ENCODE results near the gene TLL2. TPM values are rescaled to one million over a fixed set of nuclear protein-coding genes. Genes with fewer than 3 reads are reported as not detected.

The TLL2 gene
- total RNA-seq, 1 experiment from 2014 or later, result 0.11 TPM

DNA sequence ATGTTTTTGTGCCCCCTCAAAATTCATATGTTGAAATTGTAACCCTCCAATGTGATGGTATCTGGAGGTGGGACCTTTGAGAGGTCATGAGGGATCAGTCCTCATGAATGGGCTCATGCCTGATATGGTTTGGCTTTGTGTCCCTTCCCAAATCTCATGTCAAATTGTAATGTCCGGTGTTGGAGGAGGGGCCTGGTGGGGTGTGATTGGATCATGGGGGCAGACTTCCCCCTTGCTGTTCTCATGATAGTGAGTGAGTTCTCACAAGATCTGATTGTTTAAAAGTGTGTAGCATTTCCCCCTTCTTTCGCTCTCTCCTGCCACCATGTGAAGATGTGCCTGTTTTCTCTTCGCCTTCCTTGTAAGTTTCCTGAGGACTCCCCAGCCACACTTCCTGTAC lies 53.4 kb downstream of the TLL2 start:
- BruUV-seq (replicated peaks), result no TSS peak
- H3K27ac ChIP-seq (ENCODE audit: low read depth, low read length, poor library complexity, severe bottlenecking), result no peak overlapping the region
- intact Hi-C loops (cut with micrococcal nuclease; ENCODE audit: unreplicated experiment), result no loop called here
- H3K4me3 ChIP-seq (ENCODE audit: low read depth, low read length, poor library complexity, severe bottlenecking), result no peak overlapping the region
- H3K27me3 ChIP-seq (replicated peaks; ENCODE audit: insufficient read depth, low read depth, low read length, poor library complexity), result no peaks in the 10 kb centered on the region
- TF ChIP-seq EZH2 (IDR thresholded peaks at IDR 0.05; ENCODE audit: borderline replicate concordance, low read depth, low read length, poor library complexity, severe bottlenecking), result no peak
- TF ChIP-seq, protein P1, sequence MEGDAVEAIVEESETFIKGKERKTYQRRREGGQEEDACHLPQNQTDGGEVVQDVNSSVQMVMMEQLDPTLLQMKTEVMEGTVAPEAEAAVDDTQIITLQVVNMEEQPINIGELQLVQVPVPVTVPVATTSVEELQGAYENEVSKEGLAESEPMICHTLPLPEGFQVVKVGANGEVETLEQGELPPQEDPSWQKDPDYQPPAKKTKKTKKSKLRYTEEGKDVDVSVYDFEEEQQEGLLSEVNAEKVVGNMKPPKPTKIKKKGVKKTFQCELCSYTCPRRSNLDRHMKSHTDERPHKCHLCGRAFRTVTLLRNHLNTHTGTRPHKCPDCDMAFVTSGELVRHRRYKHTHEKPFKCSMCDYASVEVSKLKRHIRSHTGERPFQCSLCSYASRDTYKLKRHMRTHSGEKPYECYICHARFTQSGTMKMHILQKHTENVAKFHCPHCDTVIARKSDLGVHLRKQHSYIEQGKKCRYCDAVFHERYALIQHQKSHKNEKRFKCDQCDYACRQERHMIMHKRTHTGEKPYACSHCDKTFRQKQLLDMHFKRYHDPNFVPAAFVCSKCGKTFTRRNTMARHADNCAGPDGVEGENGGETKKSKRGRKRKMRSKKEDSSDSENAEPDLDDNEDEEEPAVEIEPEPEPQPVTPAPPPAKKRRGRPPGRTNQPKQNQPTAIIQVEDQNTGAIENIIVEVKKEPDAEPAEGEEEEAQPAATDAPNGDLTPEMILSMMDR (conservative IDR thresholded peaks at IDR 0.05; ENCODE audit: low read depth, low read length), result no peak
- H3K4me1 ChIP-seq (ENCODE audit: insufficient read depth, low read length, poor library complexity, severe bottlenecking), result no peaks in the 10 kb centered on the region
- ChIA-PET POLR2A (ENCODE audit: low non-redundant PET) (no interaction called here), CTCF (interaction anchor here (0.6 kb wide), 1 partner anchor 180 kb away, joined by 4 read pairs; no protein-coding TSS in a partner anchor)
- no peaks in the 10 kb centered on the region for H3K36me3 ChIP-seq (ENCODE audit: insufficient read depth, low read length, poor library complexity, severe bottlenecking)
- H3K9me3 ChIP-seq (ENCODE audit: low read depth, low read length, poor library complexity, severe bottlenecking), result no peaks in the 10 kb centered on the region
- DNase-seq (ENCODE audit: low spot score), result no peak

DNA sequence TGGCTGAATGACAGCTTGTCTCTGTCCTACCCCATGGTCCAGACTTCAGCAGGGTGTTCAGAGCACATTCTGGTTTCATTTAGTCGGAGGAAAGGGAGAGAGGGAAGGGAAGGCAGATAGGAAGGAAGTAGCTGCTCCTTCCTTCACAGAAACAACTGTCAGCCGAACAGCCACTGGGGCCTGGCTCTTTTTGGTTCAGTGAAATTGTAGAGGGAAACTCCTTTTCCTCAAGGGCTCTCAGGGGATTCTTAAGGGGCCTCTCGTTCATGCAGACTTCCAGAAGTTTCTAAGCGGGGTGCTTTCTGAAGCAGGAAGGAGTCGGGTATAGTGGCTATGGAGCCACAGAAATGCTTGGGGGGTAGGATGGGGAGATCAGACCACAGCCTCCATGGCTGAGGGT lies 56.4 kb downstream of the TLL2 start:
- Histone ChIP-seq H3K4me1 (ENCODE audit: insufficient read depth, low read length, poor library complexity, severe bottlenecking) (no peaks in the 10 kb centered on the region), H3K9me3 (ENCODE audit: low read depth, low read length, poor library complexity, severe bottlenecking) (no peaks in the 10 kb centered on the region), H3K4me3 (ENCODE audit: low read depth, low read length, poor library complexity, severe bottlenecking) (no peak overlapping the region), H3K36me3 (ENCODE audit: insufficient read depth, low read length, poor library complexity, severe bottlenecking) (no peaks in the 10 kb centered on the region), H3K27ac (ENCODE audit: low read depth, low read length, poor library complexity, severe bottlenecking) (no peak overlapping the region), H3K27me3 (replicated peaks; ENCODE audit: insufficient read depth, low read depth, low read length, poor library complexity) (no peaks in the 10 kb centered on the region)
- TF ChIP-seq EZH2 (IDR thresholded peaks at IDR 0.05; ENCODE audit: borderline replicate concordance, low read depth, low read length, poor library complexity, severe bottlenecking), result no peak
- TF ChIP-seq, protein P1 (conservative IDR thresholded peaks at IDR 0.05; ENCODE audit: low read depth, low read length), result no peak
- intact Hi-C loops (cut with micrococcal nuclease; ENCODE audit: unreplicated experiment), result no loop called here
- POLR2A ChIA-PET (ENCODE audit: low non-redundant PET), result no interaction called here
- CTCF ChIA-PET, result no interaction called here
- no peak for DNase-seq (ENCODE audit: low spot score)
- no TSS peak for BruUV-seq (replicated peaks)

DNA sequence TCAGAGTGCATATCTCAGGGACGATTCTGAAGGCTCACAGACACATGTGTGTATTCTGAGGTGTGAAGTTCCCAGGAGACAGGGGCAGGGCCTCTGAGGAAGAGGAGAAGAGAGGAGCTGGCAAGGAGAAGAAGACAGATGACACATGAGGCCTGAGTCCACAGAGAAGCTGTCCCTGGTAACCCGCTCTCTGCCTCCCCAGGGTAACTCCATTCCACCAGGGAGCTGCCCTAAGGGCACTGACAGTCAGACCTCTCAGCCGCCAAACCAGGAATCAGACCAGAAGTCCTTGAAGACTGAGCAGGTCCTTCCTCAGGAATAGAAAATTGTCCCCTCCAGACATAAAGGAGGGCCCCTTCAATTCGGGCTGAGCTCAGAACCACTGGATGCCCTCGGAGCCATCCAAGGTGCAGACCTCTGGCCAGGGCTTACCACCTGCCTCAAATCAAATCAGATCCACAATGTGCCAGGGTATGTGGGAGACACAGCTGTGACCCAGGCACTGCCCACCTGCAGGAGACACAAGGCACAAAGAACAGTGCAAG lies 57.4 kb downstream of the TLL2 start:
- H3K4me3 ChIP-seq (ENCODE audit: low read depth, low read length, poor library complexity, severe bottlenecking), result no peak overlapping the region
- no peak for TF ChIP-seq EZH2 (IDR thresholded peaks at IDR 0.05; ENCODE audit: borderline replicate concordance, low read depth, low read length, poor library complexity, severe bottlenecking)
- TF ChIP-seq, protein P1 (conservative IDR thresholded peaks at IDR 0.05; ENCODE audit: low read depth, low read length), result no peak
- no peak overlapping the region for H3K27ac ChIP-seq (ENCODE audit: low read depth, low read length, poor library complexity, severe bottlenecking)
- H3K27me3 ChIP-seq (replicated peaks; ENCODE audit: insufficient read depth, low read depth, low read length, poor library complexity), result no peaks in the 10 kb centered on the region
- intact Hi-C loops (cut with micrococcal nuclease; ENCODE audit: unreplicated experiment), result no loop called here
- ChIA-PET POLR2A (ENCODE audit: low non-redundant PET) (no interaction called here), CTCF (no interaction called here)
- no peaks in the 10 kb centered on the region for H3K36me3 ChIP-seq (ENCODE audit: insufficient read depth, low read length, poor library complexity, severe bottlenecking)
- no peaks in the 10 kb centered on the region for H3K9me3 ChIP-seq (ENCODE audit: low read depth, low read length, poor library complexity, severe bottlenecking)
- H3K4me1 ChIP-seq (ENCODE audit: insufficient read depth, low read length, poor library complexity, severe bottlenecking), result no peaks in the 10 kb centered on the region
- BruUV-seq (replicated peaks), result no TSS peak
- no peak for DNase-seq (ENCODE audit: low spot score)
